GM10266 (cell line): ENCODE measurements around the gene PTDSS2.
A peak's percentile ranks its signal among the peaks of the same experiment; 100 is the strongest.

ENCODE experiments used
- DNase-seq: peaks from one replicate; pipeline ENCODE4 v3.0.0; 2012; ENCODE audit errors: extremely low spot score
- CTCF ChIP-seq: IDR thresholded peaks from 2 replicates; pipeline ENCODE4 v1.5.1; 2012; ENCODE audit warnings: mild to moderate bottlenecking, low read depth; ENCODE audit not compliant: control insufficient read depth, insufficient read depth; ENCODE audit errors: missing control alignments

The PTDSS2 gene

DNA sequence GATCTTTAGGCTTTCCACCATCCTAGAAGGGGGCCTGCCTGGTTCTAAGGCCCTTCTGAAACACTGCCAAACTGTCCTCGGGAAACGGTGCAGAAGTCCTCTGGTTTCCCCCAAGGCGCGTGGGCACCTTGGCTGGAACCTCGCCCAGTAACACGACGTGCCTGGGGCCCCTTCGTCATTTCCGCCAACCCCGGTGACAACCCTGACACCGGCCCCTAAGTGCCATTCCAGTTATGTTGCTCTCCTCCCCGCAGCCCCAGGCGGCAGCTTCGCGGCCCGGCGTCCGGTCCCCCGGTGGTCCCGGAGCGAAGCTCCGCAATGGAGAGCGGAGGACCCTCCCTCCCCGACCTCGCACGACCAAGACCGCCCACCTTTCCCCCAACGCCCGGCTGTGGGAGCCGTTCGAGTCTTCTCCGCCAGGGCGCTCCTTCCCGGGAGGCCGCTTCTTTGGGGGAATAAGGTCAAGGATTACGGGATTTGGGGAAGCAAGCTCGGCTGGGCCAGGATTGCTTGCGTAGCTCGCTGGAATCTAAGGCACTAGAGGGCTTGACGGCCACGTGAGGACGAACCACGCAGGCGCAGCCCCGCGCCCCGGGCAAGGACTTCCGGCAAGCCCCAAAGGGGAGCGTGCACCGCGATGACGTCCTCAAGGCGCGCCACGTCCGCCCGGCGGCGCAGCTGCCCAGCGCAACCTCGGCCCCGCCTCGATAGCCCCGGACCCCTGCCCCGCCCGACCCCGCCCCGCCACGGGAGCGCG is 56.3 kb downstream of the PTDSS2 start:
- DNase-seq = peak; percentile 99
- TF ChIP-seq CTCF = no peak

GRCh38 chr11:506995-507726 is 57.1 kb downstream of the PTDSS2 start, which contains the start of gene RNH1:
RNH1 (minus strand) TSS chr11:507242; CDS start chr11:502162, 5,080 bp downstream.
- peak; percentile 100 for DNase-seq

DNA sequence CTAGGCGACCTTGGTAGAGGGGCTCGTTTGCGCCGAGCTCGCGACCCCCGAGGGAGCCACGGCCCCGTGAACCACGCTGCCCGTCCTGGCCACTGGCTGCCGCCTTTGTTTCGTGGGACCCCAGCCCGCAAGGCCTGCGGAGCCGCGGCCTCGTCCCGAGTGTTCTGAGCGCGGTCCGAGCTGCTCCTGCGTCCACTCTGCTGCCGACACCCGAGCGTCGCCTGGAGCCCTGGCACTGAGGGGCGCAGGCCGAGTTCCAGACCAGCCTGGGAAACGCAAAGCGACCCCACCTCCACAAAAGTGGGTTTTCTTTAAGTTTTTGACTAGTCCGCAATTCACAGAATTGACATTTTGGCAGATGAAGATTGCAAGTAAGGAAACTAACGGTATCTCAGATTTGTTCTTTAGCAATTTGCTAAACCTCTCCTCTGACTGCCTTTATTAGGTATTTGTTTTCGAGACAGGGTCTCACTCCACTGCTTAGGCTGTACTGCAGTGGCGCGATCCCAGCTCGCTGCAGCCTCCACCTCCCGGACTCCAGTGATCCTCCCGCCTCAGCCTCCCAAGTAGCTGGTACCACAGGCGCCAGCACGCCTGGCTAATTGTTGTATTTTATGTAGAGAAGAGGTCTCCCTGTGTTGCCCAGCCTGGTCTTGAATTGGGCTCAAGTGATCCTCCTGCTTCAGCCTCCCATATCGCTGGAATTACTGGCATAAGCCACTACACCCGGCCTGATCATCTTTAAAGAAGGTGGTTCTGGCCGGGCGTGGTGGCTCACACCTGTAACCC is 57.8 kb downstream of the PTDSS2 start:
- TF ChIP-seq CTCF = no peak
- no peak for DNase-seq

More at GRCh38 chr11:506995-507726, 57.1 kb downstream of the PTDSS2 start, which contains the start of gene RNH1:
- no peak for TF ChIP-seq CTCF

GRCh38 chr11:508956-509355 is 58.9 kb downstream of the PTDSS2 start:
- TF ChIP-seq CTCF = no peak
- DNase-seq = no peak

- no peak for DNase-seq
- TF ChIP-seq CTCF = no peak
Measured at GRCh38 chr11:512761-513595, 62.9 kb downstream of the PTDSS2 start.

- TF ChIP-seq CTCF = no peak
- no peak for DNase-seq
Measured at GRCh38 chr11:514606-515005, 64.5 kb downstream of the PTDSS2 start.
